ENCODE data around the gene PKN3.

PKN3 gene

DNA sequence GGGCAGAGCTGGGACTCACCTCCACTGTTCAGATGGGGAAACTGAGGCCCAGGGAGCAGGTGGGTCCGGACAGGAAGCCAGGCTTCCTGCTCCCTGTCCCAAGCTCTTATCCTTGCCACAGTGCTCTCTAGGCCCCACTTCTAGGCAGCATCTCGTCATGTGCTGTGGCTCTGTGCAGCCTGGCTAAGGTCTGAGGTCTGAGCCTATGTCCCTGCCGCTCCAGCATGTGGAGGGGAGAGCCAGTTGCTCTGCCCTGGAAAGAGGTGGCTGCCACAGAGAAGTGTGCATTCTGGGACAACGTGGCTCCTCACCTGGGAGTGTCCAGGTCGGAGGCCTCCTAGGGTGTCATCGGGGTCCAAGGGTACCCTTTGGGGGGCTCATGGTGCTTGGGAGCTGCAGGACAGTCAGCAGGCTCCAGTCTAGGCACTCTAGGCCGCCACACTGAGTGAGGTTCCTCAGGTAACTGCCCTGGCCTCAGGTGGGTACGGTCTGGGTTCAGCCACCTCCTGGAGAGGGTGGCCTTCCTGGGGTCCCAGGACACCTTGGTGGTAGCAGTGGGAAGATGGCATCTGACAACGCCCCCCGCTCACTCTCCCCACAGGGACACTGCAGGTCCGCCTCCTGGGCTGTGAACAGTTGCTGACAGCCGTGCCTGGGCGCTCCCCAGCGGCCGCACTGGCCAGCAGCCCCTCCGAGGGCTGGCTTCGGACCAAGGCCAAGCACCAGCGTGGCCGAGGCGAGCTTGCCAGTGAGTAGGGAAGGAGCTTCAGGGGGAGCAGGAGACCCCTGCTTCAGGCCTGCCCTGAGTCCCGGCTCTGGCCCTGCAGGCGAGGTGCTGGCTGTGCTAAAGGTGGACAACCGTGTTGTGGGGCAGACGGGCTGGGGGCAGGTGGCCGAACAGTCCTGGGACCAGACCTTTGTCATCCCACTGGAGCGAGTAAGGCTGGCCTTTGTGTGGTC, 10.4 kb downstream of the PKN3 start:
- no peaks in the 10 kb centered on the region for H3K27me3 ChIP-seq (ENCODE audit: control insufficient read depth, insufficient read depth, low read length)
- no peak overlapping the region for H3K9ac ChIP-seq (ENCODE audit: low read depth, low read length)
- H3K4me3 ChIP-seq (ENCODE audit: low read length): no peak overlapping the region
- no peaks in the 10 kb centered on the region for H3K4me1 ChIP-seq (ENCODE audit: control insufficient read depth, insufficient read depth, low read length)
- H3K4me2 ChIP-seq (ENCODE audit: low read length): no peak overlapping the region
- H3K36me3 ChIP-seq (ENCODE audit: insufficient read depth, low read length): no peaks in the 10 kb centered on the region
- H3K9me3 ChIP-seq (replicated peaks; ENCODE audit: low read length): no peaks in the 10 kb centered on the region

DNA sequence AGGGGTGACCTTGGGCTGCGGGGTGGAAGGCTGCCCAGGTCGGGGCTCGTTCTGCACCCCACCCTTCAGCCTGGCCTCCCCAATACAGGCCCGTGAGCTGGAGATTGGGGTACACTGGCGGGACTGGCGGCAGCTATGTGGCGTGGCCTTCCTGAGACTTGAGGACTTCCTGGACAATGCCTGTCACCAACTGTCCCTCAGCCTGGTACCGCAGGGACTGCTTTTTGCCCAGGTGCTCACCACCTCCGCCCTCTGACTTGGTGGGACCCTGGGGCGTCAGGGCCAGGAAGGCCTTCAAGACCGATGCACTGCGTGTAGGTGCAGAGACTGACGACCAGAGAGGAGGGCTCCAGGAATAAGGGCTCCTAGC, 11.1 kb downstream of the PKN3 start:
- Histone ChIP-seq H3K4me2 (ENCODE audit: low read length) (no peak overlapping the region), H3K4me3 (ENCODE audit: low read length) (no peak overlapping the region), H3K9ac (ENCODE audit: low read depth, low read length) (no peak overlapping the region), H3K27me3 (ENCODE audit: control insufficient read depth, insufficient read depth, low read length) (no peaks in the 10 kb centered on the region), H3K4me1 (ENCODE audit: control insufficient read depth, insufficient read depth, low read length) (no peaks in the 10 kb centered on the region), H3K9me3 (replicated peaks; ENCODE audit: low read length) (no peaks in the 10 kb centered on the region), H3K36me3 (ENCODE audit: insufficient read depth, low read length) (no peaks in the 10 kb centered on the region)

DNA sequence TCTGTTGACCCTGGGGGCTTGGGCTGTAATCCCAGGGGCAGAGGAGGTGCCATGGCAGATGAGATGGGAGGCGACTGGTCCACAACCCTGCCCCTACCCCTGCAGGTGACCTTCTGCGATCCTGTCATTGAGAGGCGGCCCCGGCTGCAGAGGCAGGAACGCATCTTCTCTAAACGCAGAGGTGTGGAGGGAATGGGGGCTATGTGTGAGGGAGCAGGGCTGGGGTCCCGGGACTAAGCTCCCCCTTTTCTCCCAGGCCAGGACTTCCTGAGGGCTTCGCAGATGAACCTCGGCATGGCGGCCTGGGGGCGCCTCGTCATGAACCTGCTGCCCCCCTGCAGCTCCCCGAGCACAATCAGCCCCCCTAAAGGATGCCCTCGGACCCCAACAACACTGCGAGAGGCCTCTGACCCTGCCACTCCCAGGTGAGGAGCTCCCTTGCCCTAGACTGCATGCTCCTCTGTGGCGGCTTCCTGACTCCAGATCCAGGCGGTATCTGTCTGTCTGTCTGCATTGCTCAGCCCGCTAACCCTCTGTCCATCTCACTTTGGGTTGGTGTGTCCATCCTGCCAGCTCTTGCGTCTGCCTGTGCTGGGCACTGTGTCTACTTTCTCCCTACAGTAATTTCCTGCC, 11.8 kb downstream of the PKN3 start:
- Histone ChIP-seq H3K4me1 (ENCODE audit: control insufficient read depth, insufficient read depth, low read length) (no peaks in the 10 kb centered on the region), H3K36me3 (ENCODE audit: insufficient read depth, low read length) (no peaks in the 10 kb centered on the region), H3K4me2 (ENCODE audit: low read length) (no peak overlapping the region), H3K9ac (ENCODE audit: low read depth, low read length) (no peak overlapping the region), H3K4me3 (ENCODE audit: low read length) (no peak overlapping the region), H3K9me3 (replicated peaks; ENCODE audit: low read length) (no peaks in the 10 kb centered on the region), H3K27me3 (ENCODE audit: control insufficient read depth, insufficient read depth, low read length) (no peaks in the 10 kb centered on the region)

DNA sequence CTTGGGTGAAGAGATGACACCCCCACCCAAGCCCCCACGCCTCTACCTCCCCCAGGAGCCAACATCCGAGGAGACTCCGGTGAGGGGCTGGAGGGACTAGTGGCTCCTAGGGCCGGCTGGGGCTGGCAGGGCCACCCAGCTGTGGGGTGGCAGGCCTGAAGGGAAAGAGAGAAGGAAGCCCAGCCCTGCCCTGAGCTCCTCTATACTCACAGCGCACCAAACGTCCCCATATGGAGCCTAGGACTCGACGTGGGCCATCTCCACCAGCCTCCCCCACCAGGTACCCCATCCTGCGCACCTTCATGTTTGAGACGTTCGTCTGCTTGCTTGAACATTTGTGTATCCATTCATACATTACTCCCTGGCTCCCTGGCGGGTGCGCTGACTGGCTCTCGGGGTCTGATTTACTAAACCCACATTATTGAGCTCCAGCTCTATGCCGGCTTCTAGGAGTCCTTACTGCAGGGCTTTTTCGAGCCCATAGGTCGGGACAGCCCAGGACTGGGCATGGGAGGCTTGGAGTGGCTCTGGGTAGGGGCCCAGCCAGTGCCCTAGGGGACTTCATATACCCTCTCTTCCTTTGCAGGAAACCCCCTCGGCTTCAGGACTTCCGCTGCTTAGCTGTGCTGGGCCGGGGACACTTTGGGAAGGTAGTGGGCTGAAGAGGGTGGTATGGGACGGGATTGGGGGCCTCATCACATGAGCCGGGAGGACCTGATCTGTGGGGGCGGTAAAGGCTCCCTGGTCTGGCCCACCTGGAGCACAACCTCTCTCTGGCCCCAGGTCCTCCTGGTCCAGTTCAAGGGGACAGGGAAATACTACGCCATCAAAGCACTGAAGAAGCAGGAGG, 12.5 kb downstream of the PKN3 start:
- H3K27me3 ChIP-seq (ENCODE audit: control insufficient read depth, insufficient read depth, low read length): no peaks in the 10 kb centered on the region
- H3K4me1 ChIP-seq (ENCODE audit: control insufficient read depth, insufficient read depth, low read length): peaks cover 3% of the 10 kb centered on the region
- no peak overlapping the region for H3K9ac ChIP-seq (ENCODE audit: low read depth, low read length)

DNA sequence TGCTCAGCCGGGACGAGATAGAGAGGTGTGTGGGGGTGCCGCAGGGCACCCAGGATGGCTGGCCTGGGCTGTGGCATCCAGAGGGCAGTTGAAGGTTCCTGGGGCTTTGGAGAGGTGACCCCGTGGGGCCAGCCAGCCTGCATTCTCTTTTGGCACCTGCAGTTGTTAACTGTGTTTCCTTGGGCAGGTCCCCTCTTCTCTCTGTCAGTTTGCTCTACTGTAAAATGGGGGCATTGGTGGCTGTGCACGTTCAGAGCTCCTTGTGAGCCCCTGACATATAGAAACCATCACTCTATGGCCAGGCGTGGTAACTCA, 13.1 kb downstream of the PKN3 start:
- Histone ChIP-seq H3K27me3 (ENCODE audit: control insufficient read depth, insufficient read depth, low read length) (no peaks in the 10 kb centered on the region), H3K4me1 (ENCODE audit: control insufficient read depth, insufficient read depth, low read length) (peaks cover 3% of the 10 kb centered on the region), H3K36me3 (ENCODE audit: insufficient read depth, low read length) (peaks cover under 1% of the 10 kb centered on the region), H3K9ac (ENCODE audit: low read depth, low read length) (no peak overlapping the region), H3K4me2 (ENCODE audit: low read length) (no peak overlapping the region), H3K4me3 (ENCODE audit: low read length) (no peak overlapping the region), H3K9me3 (replicated peaks; ENCODE audit: low read length) (no peaks in the 10 kb centered on the region)

More for the DNA sequence above, 12.5 kb downstream of the PKN3 start:
- Histone ChIP-seq H3K9me3 (replicated peaks; ENCODE audit: low read length) (no peaks in the 10 kb centered on the region), H3K36me3 (ENCODE audit: insufficient read depth, low read length) (no peaks in the 10 kb centered on the region), H3K4me3 (ENCODE audit: low read length) (no peak overlapping the region), H3K4me2 (ENCODE audit: low read length) (no peak overlapping the region)

GRCh38 chr9:128716581-128717254, 14.4 kb downstream of the PKN3 start:
- Histone ChIP-seq H3K27me3 (ENCODE audit: control insufficient read depth, insufficient read depth, low read length) (no peaks in the 10 kb centered on the region), H3K36me3 (ENCODE audit: insufficient read depth, low read length) (peaks cover 4% of the 10 kb centered on the region), H3K4me1 (ENCODE audit: control insufficient read depth, insufficient read depth, low read length) (peaks cover 3% of the 10 kb centered on the region), H3K9ac (ENCODE audit: low read depth, low read length) (no peak overlapping the region), H3K9me3 (replicated peaks; ENCODE audit: low read length) (no peaks in the 10 kb centered on the region), H3K4me3 (ENCODE audit: low read length) (no peak overlapping the region), H3K4me2 (ENCODE audit: low read length) (no peak overlapping the region)

GRCh38 chr9:128718047-128718446, 15.7 kb downstream of the PKN3 start:
- H3K36me3 ChIP-seq (ENCODE audit: insufficient read depth, low read length): peaks cover 4% of the 10 kb centered on the region
- no peak overlapping the region for H3K4me3 ChIP-seq (ENCODE audit: low read length)
- H3K4me1 ChIP-seq (ENCODE audit: control insufficient read depth, insufficient read depth, low read length): peaks cover 3% of the 10 kb centered on the region
- no peaks in the 10 kb centered on the region for H3K9me3 ChIP-seq (replicated peaks; ENCODE audit: low read length)
- no peaks in the 10 kb centered on the region for H3K27me3 ChIP-seq (ENCODE audit: control insufficient read depth, insufficient read depth, low read length)
- no peak overlapping the region for H3K4me2 ChIP-seq (ENCODE audit: low read length)
- H3K9ac ChIP-seq (ENCODE audit: low read depth, low read length): no peak overlapping the region

DNA sequence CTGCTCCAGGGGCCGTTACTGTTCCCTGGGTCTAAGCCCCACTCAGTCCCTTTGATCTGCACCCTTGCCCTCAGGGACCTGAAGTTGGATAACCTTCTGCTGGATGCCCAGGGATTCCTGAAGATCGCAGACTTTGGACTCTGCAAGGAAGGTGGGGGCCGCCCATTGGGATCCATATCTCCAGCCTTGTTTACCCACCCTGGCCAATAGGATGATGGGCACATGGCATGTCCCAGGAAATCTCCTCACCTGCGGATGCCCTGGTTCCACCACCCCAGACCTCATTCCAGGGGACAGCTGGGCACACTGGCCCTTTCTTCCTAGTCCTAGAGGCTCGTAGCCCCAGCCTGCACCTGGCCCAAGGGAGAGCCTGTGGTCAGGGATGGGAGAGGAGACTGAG, 16.2 kb downstream of the PKN3 start:
- H3K4me3 ChIP-seq (ENCODE audit: low read length): no peak overlapping the region
- H3K36me3 ChIP-seq (ENCODE audit: insufficient read depth, low read length): peaks cover 4% of the 10 kb centered on the region
- no peaks in the 10 kb centered on the region for H3K9me3 ChIP-seq (replicated peaks; ENCODE audit: low read length)
- no peak overlapping the region for H3K4me2 ChIP-seq (ENCODE audit: low read length)
- no peak overlapping the region for H3K9ac ChIP-seq (ENCODE audit: low read depth, low read length)
- peaks cover 7% of the 10 kb centered on the region for H3K4me1 ChIP-seq (ENCODE audit: control insufficient read depth, insufficient read depth, low read length)
- no peaks in the 10 kb centered on the region for H3K27me3 ChIP-seq (ENCODE audit: control insufficient read depth, insufficient read depth, low read length)

GRCh38 chr9:128719919-128720605, 17.8 kb downstream of the PKN3 start:
- no peaks in the 10 kb centered on the region for H3K27me3 ChIP-seq (ENCODE audit: control insufficient read depth, insufficient read depth, low read length)
- H3K4me1 ChIP-seq (ENCODE audit: control insufficient read depth, insufficient read depth, low read length): peaks cover 18% of the 10 kb centered on the region
- H3K36me3 ChIP-seq (ENCODE audit: insufficient read depth, low read length): peaks cover 4% of the 10 kb centered on the region
- H3K4me2 ChIP-seq (ENCODE audit: low read length): no peak overlapping the region
- H3K9me3 ChIP-seq (replicated peaks; ENCODE audit: low read length): no peaks in the 10 kb centered on the region
- H3K4me3 ChIP-seq (ENCODE audit: low read length): no peak overlapping the region
- H3K9ac ChIP-seq (ENCODE audit: low read depth, low read length): no peak overlapping the region

GRCh38 chr9:128720841-128721486, 18.7 kb downstream of the PKN3 start:
- Histone ChIP-seq H3K36me3 (ENCODE audit: insufficient read depth, low read length) (peaks cover 4% of the 10 kb centered on the region), H3K9ac (ENCODE audit: low read depth, low read length) (no peak overlapping the region), H3K4me2 (ENCODE audit: low read length) (no peak overlapping the region), H3K4me1 (ENCODE audit: control insufficient read depth, insufficient read depth, low read length) (peaks cover 18% of the 10 kb centered on the region), H3K9me3 (replicated peaks; ENCODE audit: low read length) (no peaks in the 10 kb centered on the region), H3K4me3 (ENCODE audit: low read length) (no peak overlapping the region), H3K27me3 (ENCODE audit: control insufficient read depth, insufficient read depth, low read length) (no peaks in the 10 kb centered on the region)

Measured in skeletal muscle satellite cell (primary cell).